Measurements from ENCODE around the gene KDF1.

DNA sequence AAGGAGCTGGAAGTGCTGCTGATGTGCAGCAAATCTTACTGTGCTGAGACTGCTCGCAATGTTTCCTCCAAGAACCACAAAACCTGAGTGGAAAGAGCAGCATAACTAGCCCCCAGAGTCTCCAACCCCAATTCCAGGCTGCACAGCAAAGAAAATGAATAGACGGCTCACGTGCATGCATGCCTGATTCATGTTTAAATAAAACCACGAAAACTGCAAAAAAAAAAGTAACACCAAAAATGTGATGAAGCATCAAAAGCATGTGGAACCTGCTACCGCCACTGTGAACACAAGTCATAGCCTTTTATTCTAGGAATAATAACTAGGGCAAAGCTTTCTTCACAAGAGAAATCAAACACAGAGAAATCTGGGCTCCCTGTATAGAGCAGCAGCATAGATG lies 23.6 kb upstream of the KDF1 start:
- TF ChIP-seq, protein P1, sequence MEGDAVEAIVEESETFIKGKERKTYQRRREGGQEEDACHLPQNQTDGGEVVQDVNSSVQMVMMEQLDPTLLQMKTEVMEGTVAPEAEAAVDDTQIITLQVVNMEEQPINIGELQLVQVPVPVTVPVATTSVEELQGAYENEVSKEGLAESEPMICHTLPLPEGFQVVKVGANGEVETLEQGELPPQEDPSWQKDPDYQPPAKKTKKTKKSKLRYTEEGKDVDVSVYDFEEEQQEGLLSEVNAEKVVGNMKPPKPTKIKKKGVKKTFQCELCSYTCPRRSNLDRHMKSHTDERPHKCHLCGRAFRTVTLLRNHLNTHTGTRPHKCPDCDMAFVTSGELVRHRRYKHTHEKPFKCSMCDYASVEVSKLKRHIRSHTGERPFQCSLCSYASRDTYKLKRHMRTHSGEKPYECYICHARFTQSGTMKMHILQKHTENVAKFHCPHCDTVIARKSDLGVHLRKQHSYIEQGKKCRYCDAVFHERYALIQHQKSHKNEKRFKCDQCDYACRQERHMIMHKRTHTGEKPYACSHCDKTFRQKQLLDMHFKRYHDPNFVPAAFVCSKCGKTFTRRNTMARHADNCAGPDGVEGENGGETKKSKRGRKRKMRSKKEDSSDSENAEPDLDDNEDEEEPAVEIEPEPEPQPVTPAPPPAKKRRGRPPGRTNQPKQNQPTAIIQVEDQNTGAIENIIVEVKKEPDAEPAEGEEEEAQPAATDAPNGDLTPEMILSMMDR (conservative IDR thresholded peaks at IDR 0.05): no peak
- TF ChIP-seq EZH2 (IDR thresholded peaks at IDR 0.05; ENCODE audit: low read depth): no peak

All from PC-9 (cell line).